Calu3 (cell line): Measurements from ENCODE around the gene SLC5A10. TPM values are rescaled to one million over a fixed set of nuclear protein-coding genes. Genes with fewer than 3 reads are reported as not detected.

Experiments used
- BruUV-seq: library from RNA; stranded (reverse); fragments of 400-500 nt; replicated peaks from 2 replicates; lab custom pipeline; 2021; lab: Mats Ljungman, UMichigan
- CTCF ChIA-PET: fragments of 300-600 bp; sonication (Branson Sonifier 250); formaldehyde crosslinking; loops from one replicate; lab custom pipeline; 2022; ENCODE audit warnings: antibody characterized with exemption; lab: Charles Lee
- DNase-seq: peaks from one replicate; pipeline ENCODE4 v3.0.0; 2022
- H3K27ac Mint-ChIP-seq: one replicate; pipeline ENCODE4 v1.8.0; 2022; ENCODE audit warnings: mixed read lengths; ENCODE audit not compliant: unreplicated experiment
- H3K27me3 Mint-ChIP-seq: one replicate; pipeline ENCODE4 v1.8.0; 2022; ENCODE audit warnings: mixed read lengths; ENCODE audit not compliant: unreplicated experiment
- H3K36me3 Mint-ChIP-seq: one replicate; pipeline ENCODE4 v1.8.0; 2022; ENCODE audit warnings: mild to moderate bottlenecking, moderate library complexity, mixed read lengths; ENCODE audit not compliant: insufficient read depth, unreplicated experiment
- H3K4me1 Mint-ChIP-seq: one replicate; pipeline ENCODE4 v1.8.0; 2022; ENCODE audit warnings: mild to moderate bottlenecking, low read depth, mixed read lengths; ENCODE audit not compliant: unreplicated experiment
- H3K4me3 Mint-ChIP-seq: one replicate; pipeline ENCODE4 v1.8.0; 2022; ENCODE audit warnings: mild to moderate bottlenecking, low read depth, moderate library complexity, mixed read lengths; ENCODE audit not compliant: unreplicated experiment
- H3K9me3 Mint-ChIP-seq: one replicate; pipeline ENCODE4 v1.8.0; 2022; ENCODE audit warnings: low read depth, mixed read lengths; ENCODE audit not compliant: unreplicated experiment
- CTCF ChIP-seq: fragments of 200-600 bp; IDR thresholded peaks from one replicate; pipeline ENCODE4 v1.8.0; 2022; ENCODE audit warnings: antibody characterized with exemption; ENCODE audit not compliant: unreplicated experiment
- intact Hi-C: fragments of 100-400 bp; cut with micrococcal nuclease; formaldehyde crosslinking; loops from one replicate; pipeline ENCODE4 v1.10.0; 2022; ENCODE audit not compliant: unreplicated experiment
- total RNA-seq: library from RNA; stranded (reverse); gene quantifications from 2 replicates; pipeline ENCODE4 v1.2.3, GENCODE V29; 2022

The SLC5A10 gene
- total RNA-seq, 1 experiment from 2014 or later, result not detected

- no peak for TF ChIP-seq CTCF
- Mint-ChIP-seq H3K36me3 (peaks cover 12% of the 10 kb centered on the region), H3K4me1 (peaks cover 14% of the 10 kb centered on the region), H3K27ac (no peak overlapping the region), H3K9me3 (no peaks in the 10 kb centered on the region), H3K27me3 (no peaks in the 10 kb centered on the region), H3K4me3 (no peak overlapping the region)
- no peak for DNase-seq
- BruUV-seq, result no TSS peak
- intact Hi-C loops, result no loop called here
- CTCF ChIA-PET, result no interaction called here
Measured at GRCh38 chr17:18970582-18971480, 18.9 kb downstream of the SLC5A10 start.

GRCh38 chr17:18971801-18972200 lies 19.8 kb downstream of the SLC5A10 start:
- CTCF ChIA-PET, result no interaction called here
- no peak for DNase-seq
- Mint-ChIP-seq H3K4me3 (no peak overlapping the region), H3K36me3 (peaks cover 12% of the 10 kb centered on the region), H3K9me3 (no peaks in the 10 kb centered on the region), H3K27me3 (no peaks in the 10 kb centered on the region), H3K27ac (no peak overlapping the region), H3K4me1 (peaks cover 14% of the 10 kb centered on the region)
- TF ChIP-seq CTCF, result no peak
- no TSS peak for BruUV-seq
- intact Hi-C loops, result no loop called here

- no peak for TF ChIP-seq CTCF
- no peaks in the 10 kb centered on the region for H3K9me3 Mint-ChIP-seq
- peaks cover 10% of the 10 kb centered on the region for H3K4me1 Mint-ChIP-seq
- intact Hi-C loops, result no loop called here
- H3K27ac Mint-ChIP-seq, result no peak overlapping the region
- H3K27me3 Mint-ChIP-seq, result no peaks in the 10 kb centered on the region
- CTCF ChIA-PET, result no interaction called here
- no peak for DNase-seq
- H3K4me3 Mint-ChIP-seq, result no peak overlapping the region
- no TSS peak for BruUV-seq
- H3K36me3 Mint-ChIP-seq, result peaks cover 16% of the 10 kb centered on the region
Measured at GRCh38 chr17:18974407-18975149, 22.6 kb downstream of the SLC5A10 start.

DNA sequence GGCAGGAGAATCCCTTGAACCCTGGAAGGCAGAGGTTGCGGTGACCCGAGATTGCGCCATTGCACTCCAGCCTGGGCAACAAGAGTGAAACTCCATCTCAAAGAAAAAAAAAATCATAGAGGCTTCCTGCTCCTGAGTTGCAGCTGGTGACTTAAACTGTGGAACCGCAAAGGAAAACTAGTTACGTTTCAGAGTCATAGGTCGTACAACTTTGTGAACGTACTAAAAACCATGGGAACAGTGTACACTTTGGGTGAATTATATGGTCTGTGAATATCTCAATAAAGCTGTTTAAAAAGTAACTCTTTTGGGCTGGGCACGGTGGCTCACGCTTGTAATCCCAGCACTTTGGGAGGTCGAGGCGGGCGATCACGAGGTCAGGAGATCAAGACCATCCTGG lies 23.6 kb downstream of the SLC5A10 start:
- H3K9me3 Mint-ChIP-seq, result no peaks in the 10 kb centered on the region
- peaks cover 18% of the 10 kb centered on the region for H3K36me3 Mint-ChIP-seq
- no peaks in the 10 kb centered on the region for H3K4me1 Mint-ChIP-seq
- DNase-seq, result no peak
- H3K27me3 Mint-ChIP-seq, result no peaks in the 10 kb centered on the region
- H3K27ac Mint-ChIP-seq, result no peak overlapping the region
- CTCF ChIA-PET, result no interaction called here
- no TSS peak for BruUV-seq
- no peak overlapping the region for H3K4me3 Mint-ChIP-seq
- TF ChIP-seq CTCF, result no peak
- intact Hi-C loops, result no loop called here
